ENCODE measurements around the gene CACNA1D.

The CACNA1D gene

GRCh38 chr3:53813229-53813628, 318.8 kb downstream of the CACNA1D start:
- DNase-seq = no peak

- DNase-seq = no peak
Observed at GRCh38 chr3:53813876-53814275, 319.5 kb downstream of the CACNA1D start.

GRCh38 chr3:53815067-53815466, 320.7 kb downstream of the CACNA1D start:
- DNase-seq = no peak

- DNase-seq = no peak
Observed at GRCh38 chr3:53815651-53816050, 321.2 kb downstream of the CACNA1D start.

- DNase-seq = no peak
Observed at GRCh38 chr3:53816425-53816824, 322.0 kb downstream of the CACNA1D start.

- DNase-seq = no peak
Observed at GRCh38 chr3:53817211-53817610, 322.8 kb downstream of the CACNA1D start.

- DNase-seq = no peak
Observed at GRCh38 chr3:53817809-53818208, 323.4 kb downstream of the CACNA1D start.

- no peak for DNase-seq
Observed at GRCh38 chr3:53818221-53819162, 324.1 kb downstream of the CACNA1D start.

- no peak for DNase-seq
Observed at GRCh38 chr3:53819163-53819868, 324.9 kb downstream of the CACNA1D start.

GRCh38 chr3:53820084-53820483, 325.7 kb downstream of the CACNA1D start:
- no peak for DNase-seq

- DNase-seq = no peak
Observed at GRCh38 chr3:53820756-53821580, 326.6 kb downstream of the CACNA1D start.

- DNase-seq = no peak
Observed at GRCh38 chr3:53821631-53822121, 327.3 kb downstream of the CACNA1D start.

GRCh38 chr3:53822331-53822741, 327.9 kb downstream of the CACNA1D start:
- DNase-seq = no peak

GRCh38 chr3:53823026-53823955, 328.9 kb downstream of the CACNA1D start:
- DNase-seq = no peak

GRCh38 chr3:53823956-53824657, 329.7 kb downstream of the CACNA1D start:
- DNase-seq = no peak

GRCh38 chr3:53824795-53825194, 330.4 kb downstream of the CACNA1D start:
- DNase-seq = no peak

GRCh38 chr3:53826048-53826447, 331.6 kb downstream of the CACNA1D start:
- DNase-seq = no peak

GRCh38 chr3:53828581-53828980, 334.2 kb downstream of the CACNA1D start:
- DNase-seq = no peak

- DNase-seq = no peak
Observed at GRCh38 chr3:53829605-53830004, 335.2 kb downstream of the CACNA1D start.

- no peak for DNase-seq
Observed at GRCh38 chr3:53830944-53831343, 336.5 kb downstream of the CACNA1D start.

GRCh38 chr3:53833053-53833645, 338.7 kb downstream of the CACNA1D start:
- DNase-seq = no peak

Measured in OCI-M1 (cell line).